K562 (cell line): ENCODE results near the gene PLEKHG4B.

Experiments
- ATF1 ChIP-seq, 2 experiments: fragments of 450-650 bp in 1 of 2; IDR thresholded peaks; 2 replicates each; pipeline ENCODE4 v1.6.1; 2016; ENCODE audit warnings: missing compliant biosample characterization in 1 of 2, missing genetic modification characterization in 1 of 2
- EP300 ChIP-seq: IDR thresholded peaks from 2 replicates; pipeline ENCODE4 v1.6.1; 2012; ENCODE audit warnings: low read length, improper control_type of control experiment
- EZH2 ChIP-seq: IDR thresholded peaks from 2 replicates; pipeline ENCODE4 v1.6.1; 2012; ENCODE audit warnings: low read depth, mild to moderate bottlenecking, inconsistent platforms, low read length, borderline replicate concordance
- FOS ChIP-seq: IDR thresholded peaks from 3 replicates; pipeline ENCODE4 v1.6.1; 2011; ENCODE audit not compliant: insufficient read length; ENCODE audit errors: extremely low read depth
- GTF2F1 ChIP-seq: IDR thresholded peaks from 2 replicates; pipeline ENCODE4 v1.6.1; 2011; ENCODE audit warnings: low read depth, low read length, improper control_type of control experiment
- IRF2 ChIP-seq: sonication (generic); formaldehyde crosslinking; IDR thresholded peaks from 2 replicates; pipeline ENCODE4 v1.8.1; 2022; ENCODE audit warnings: mild to moderate bottlenecking, missing genetic modification reagents
- NFIC ChIP-seq: fragments of 450-650 bp; IDR thresholded peaks from 2 replicates; pipeline ENCODE4 v1.6.1; 2017; ENCODE audit warnings: mild to moderate bottlenecking, inconsistent platforms
- SMARCA5 ChIP-seq: fragments of 450-650 bp; IDR thresholded peaks from 2 replicates; pipeline ENCODE4 v1.6.1; 2016
- TAF1 ChIP-seq: IDR thresholded peaks from 2 replicates; pipeline ENCODE4 v1.6.1; 2011; ENCODE audit warnings: mild to moderate bottlenecking, low read length, moderate library complexity; ENCODE audit not compliant: insufficient read depth, control insufficient read depth, severe bottlenecking; ENCODE audit errors: extremely low read depth
- ZFP1 ChIP-seq: fragments of 450-650 bp; formaldehyde crosslinking; IDR thresholded peaks from 2 replicates; pipeline ENCODE4 v1.4.0; 2020; ENCODE audit warnings: mild to moderate bottlenecking, mixed read lengths
- ZNF75A ChIP-seq: fragments of 450-650 bp; formaldehyde crosslinking; IDR thresholded peaks from 2 replicates; pipeline ENCODE4 v1.4.0; 2020; ENCODE audit warnings: mild to moderate bottlenecking
- TF ChIP-seq, protein P1 (sequence below), 3 experiments: IDR thresholded peaks in 2 of 3; conservative IDR thresholded peaks in 1 of 3; 2 replicates each; pipeline ENCODE4 v1.5.1; 2011 to 2012; ENCODE audit warnings: low read length in 3 of 3, mild to moderate bottlenecking in 3 of 3, control low read depth in 2 of 3, improper control_type of control experiment in 1 of 3, inconsistent platforms in 1 of 3, low read depth in 1 of 3, mixed read lengths in 1 of 3, moderate library complexity in 1 of 3; ENCODE audit not compliant: insufficient read depth in 2 of 3
- TF ChIP-seq, protein P2 (sequence below): IDR thresholded peaks from 2 replicates; pipeline ENCODE4 v1.6.1; 2012; ENCODE audit warnings: low read depth, low read length, improper control_type of control experiment, borderline replicate concordance
- TF ChIP-seq, protein P3 (sequence below): fragments of 250-450 bp; sonication (Bioruptor Pico); IDR thresholded peaks from 2 replicates; pipeline ENCODE4 v1.4.0; 2020; ENCODE audit warnings: mild to moderate bottlenecking, moderate library complexity

DNA sequence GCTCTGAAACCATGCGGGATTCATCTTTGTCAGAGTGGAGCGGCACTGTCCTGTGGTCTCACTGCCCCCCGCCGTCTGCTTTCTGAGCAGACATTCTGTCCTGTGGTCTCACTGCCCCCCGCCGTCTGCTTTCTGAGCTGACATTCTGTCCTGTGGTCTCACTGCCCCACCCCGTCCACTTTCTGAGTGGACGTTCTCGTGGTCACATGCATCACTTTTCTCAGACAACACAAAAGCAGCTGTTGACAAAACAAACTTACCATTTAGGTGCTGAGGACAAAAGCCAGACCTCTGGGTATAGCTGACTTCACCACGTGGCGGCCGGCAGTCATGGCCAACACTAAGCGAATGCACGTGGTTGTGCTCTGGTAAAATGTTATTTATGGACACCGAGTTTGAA lies 102.1 kb downstream of the PLEKHG4B start:
- TF ChIP-seq, protein P1, sequence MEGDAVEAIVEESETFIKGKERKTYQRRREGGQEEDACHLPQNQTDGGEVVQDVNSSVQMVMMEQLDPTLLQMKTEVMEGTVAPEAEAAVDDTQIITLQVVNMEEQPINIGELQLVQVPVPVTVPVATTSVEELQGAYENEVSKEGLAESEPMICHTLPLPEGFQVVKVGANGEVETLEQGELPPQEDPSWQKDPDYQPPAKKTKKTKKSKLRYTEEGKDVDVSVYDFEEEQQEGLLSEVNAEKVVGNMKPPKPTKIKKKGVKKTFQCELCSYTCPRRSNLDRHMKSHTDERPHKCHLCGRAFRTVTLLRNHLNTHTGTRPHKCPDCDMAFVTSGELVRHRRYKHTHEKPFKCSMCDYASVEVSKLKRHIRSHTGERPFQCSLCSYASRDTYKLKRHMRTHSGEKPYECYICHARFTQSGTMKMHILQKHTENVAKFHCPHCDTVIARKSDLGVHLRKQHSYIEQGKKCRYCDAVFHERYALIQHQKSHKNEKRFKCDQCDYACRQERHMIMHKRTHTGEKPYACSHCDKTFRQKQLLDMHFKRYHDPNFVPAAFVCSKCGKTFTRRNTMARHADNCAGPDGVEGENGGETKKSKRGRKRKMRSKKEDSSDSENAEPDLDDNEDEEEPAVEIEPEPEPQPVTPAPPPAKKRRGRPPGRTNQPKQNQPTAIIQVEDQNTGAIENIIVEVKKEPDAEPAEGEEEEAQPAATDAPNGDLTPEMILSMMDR (IDR thresholded peaks at IDR 0.05 in 2 of 3, conservative IDR thresholded peaks at IDR 0.05 in 1 of 3; ENCODE audit: insufficient read depth in 2 of 3, low read depth in 1 of 3, low read length in 3 of 3), result no peak
- TF ChIP-seq TAF1, result no peak
- no peak for TF ChIP-seq NFIC
- no peak for TF ChIP-seq EZH2
- TF ChIP-seq ZFP1 (CRISPR knock-in tag), result no peak
- no peak for TF ChIP-seq FOS
- TF ChIP-seq SMARCA5, result no peak
- TF ChIP-seq IRF2 (CRISPR knock-in tag), result no peak
- no peak for TF ChIP-seq GTF2F1
- no peak for TF ChIP-seq ATF1 (CRISPR knock-in tag; IDR thresholded peaks at IDR 0.05)
- TF ChIP-seq ATF1 (tag; IDR thresholded peaks at IDR 0.05), result no peak
- TF ChIP-seq, protein P2, sequence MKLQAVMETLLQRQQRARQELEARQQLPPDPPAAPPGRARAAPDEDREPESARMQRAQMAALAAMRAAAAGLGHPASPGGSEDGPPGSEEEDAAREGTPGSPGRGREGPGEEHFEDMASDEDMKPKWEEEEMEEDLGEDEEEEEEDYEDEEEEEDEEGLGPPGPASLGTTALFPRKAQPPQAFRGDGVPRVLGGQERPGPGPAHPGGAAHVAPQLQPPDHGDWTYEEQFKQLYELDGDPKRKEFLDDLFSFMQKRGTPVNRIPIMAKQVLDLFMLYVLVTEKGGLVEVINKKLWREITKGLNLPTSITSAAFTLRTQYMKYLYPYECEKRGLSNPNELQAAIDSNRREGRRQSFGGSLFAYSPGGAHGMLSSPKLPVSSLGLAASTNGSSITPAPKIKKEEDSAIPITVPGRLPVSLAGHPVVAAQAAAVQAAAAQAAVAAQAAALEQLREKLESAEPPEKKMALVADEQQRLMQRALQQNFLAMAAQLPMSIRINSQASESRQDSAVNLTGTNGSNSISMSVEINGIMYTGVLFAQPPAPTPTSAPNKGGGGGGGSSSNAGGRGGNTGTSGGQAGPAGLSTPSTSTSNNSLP, result no peak
- TF ChIP-seq, protein P3, sequence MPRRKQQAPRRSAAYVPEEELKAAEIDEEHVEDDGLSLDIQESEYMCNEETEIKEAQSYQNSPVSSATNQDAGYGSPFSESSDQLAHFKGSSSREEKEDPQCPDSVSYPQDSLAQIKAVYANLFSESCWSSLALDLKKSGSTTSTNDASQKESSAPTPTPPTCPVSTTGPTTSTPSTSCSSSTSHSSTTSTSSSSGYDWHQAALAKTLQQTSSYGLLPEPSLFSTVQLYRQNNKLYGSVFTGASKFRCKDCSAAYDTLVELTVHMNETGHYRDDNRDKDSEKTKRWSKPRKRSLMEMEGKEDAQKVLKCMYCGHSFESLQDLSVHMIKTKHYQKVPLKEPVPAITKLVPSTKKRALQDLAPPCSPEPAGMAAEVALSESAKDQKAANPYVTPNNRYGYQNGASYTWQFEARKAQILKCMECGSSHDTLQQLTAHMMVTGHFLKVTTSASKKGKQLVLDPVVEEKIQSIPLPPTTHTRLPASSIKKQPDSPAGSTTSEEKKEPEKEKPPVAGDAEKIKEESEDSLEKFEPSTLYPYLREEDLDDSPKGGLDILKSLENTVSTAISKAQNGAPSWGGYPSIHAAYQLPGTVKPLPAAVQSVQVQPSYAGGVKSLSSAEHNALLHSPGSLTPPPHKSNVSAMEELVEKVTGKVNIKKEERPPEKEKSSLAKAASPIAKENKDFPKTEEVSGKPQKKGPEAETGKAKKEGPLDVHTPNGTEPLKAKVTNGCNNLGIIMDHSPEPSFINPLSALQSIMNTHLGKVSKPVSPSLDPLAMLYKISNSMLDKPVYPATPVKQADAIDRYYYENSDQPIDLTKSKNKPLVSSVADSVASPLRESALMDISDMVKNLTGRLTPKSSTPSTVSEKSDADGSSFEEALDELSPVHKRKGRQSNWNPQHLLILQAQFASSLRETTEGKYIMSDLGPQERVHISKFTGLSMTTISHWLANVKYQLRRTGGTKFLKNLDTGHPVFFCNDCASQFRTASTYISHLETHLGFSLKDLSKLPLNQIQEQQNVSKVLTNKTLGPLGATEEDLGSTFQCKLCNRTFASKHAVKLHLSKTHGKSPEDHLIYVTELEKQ (CRISPR knock-in tag), result no peak
- no peak for TF ChIP-seq ZNF75A
- no peak for TF ChIP-seq EP300
